ENCODE data around the gene STRBP.

The STRBP gene

DNA sequence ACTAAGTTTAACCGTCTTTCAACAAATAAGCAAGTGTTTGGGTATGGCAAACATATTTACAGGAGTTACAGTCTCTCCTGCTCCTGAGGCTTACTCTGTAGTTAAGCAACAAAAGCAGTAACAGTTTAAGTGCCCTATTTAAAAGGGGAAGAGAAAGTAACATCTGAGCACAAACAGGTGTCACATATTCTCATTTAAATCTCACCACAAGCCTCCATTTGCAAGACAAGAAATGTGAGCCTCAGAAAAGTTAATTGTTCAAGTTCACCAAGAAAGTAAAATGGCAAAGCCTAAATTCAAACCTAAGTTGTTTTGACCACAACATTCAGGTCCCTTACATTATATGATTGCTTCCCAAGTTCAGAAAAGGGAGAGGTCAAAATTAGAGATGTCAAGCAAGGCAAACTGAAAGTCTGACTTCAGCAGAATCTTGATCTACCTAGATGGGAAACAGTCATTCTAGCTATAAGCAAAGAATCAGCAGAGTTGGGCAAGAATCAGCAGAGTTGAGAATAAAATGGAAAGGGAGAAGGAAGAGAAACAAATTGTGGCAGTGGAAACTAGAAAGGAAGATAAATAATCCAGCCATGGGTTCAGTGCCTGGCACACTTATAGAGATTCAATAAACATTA is 93.4 kb downstream of the STRBP start:
- TF ChIP-seq ZFX (IDR thresholded peaks at IDR 0.05) = no peak
- TF ChIP-seq, protein P1, sequence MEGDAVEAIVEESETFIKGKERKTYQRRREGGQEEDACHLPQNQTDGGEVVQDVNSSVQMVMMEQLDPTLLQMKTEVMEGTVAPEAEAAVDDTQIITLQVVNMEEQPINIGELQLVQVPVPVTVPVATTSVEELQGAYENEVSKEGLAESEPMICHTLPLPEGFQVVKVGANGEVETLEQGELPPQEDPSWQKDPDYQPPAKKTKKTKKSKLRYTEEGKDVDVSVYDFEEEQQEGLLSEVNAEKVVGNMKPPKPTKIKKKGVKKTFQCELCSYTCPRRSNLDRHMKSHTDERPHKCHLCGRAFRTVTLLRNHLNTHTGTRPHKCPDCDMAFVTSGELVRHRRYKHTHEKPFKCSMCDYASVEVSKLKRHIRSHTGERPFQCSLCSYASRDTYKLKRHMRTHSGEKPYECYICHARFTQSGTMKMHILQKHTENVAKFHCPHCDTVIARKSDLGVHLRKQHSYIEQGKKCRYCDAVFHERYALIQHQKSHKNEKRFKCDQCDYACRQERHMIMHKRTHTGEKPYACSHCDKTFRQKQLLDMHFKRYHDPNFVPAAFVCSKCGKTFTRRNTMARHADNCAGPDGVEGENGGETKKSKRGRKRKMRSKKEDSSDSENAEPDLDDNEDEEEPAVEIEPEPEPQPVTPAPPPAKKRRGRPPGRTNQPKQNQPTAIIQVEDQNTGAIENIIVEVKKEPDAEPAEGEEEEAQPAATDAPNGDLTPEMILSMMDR (conservative IDR thresholded peaks at IDR 0.05) = no peak
- H3K27ac ChIP-seq = no peak overlapping the region

DNA sequence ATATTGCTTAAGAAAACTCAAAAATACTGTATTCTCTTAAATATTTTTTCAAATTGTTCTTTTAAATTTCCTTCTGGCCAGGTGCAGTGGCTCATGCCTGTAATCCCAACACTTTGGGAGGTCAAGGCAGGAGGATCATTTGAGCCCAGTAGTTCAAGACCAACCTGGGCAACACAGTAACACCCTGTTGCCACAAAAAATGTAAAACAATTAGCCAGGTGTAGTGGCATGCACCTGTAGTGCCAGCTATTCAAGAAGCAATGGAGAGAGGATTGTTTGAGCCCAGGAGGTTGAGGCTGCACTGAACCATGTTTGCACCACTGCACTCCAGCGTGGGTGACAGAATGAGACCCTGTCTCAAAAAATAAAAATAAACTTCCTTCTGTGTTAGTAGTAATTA is 94.3 kb downstream of the STRBP start:
- TF ChIP-seq ZFX (IDR thresholded peaks at IDR 0.05) = no peak
- TF ChIP-seq, protein P1 (conservative IDR thresholded peaks at IDR 0.05) = no peak
- H3K27ac ChIP-seq = no peak overlapping the region

DNA sequence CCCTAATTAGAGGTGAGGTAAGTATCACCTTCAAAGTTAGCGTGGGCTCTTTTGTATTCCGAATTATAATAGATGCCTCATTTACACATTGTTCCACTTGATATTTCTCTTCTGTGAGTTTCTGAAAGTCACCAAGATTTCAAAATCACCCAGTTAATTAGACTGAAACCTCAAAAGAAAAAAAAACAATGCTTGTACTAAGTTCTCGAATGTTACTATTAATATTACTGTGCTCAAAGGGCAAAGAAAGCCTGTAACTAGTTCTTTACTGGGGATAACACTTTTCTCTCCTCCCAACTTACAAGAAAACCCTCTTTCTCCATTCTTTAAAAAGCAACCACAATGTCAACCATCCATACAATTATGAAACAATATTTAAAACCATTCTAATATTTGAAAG is 98.5 kb downstream of the STRBP start:
- H3K27ac ChIP-seq = no peak overlapping the region
- TF ChIP-seq ZFX (IDR thresholded peaks at IDR 0.05) = no peak
- TF ChIP-seq, protein P1 (conservative IDR thresholded peaks at IDR 0.05) = no peak

- H3K27ac ChIP-seq = no peak overlapping the region
Measured at GRCh38 chr9:123168586-123168985, 99.8 kb downstream of the STRBP start.

GRCh38 chr9:123167474-123167873 is 100.9 kb downstream of the STRBP start:
- TF ChIP-seq, protein P1 (conservative IDR thresholded peaks at IDR 0.05) = no peak
- no peak for TF ChIP-seq ZFX (IDR thresholded peaks at IDR 0.05)

More at GRCh38 chr9:123168586-123168985, 99.8 kb downstream of the STRBP start:
- no peak for TF ChIP-seq ZFX (IDR thresholded peaks at IDR 0.05)

GRCh38 chr9:123165813-123166212 is 102.6 kb downstream of the STRBP start:
- H3K27ac ChIP-seq = no peak overlapping the region
- TF ChIP-seq, protein P1 (conservative IDR thresholded peaks at IDR 0.05) = no peak
- TF ChIP-seq ZFX (IDR thresholded peaks at IDR 0.05) = no peak

More at GRCh38 chr9:123167474-123167873, 100.9 kb downstream of the STRBP start:
- no peak overlapping the region for H3K27ac ChIP-seq

GRCh38 chr9:123164285-123164684 is 104.1 kb downstream of the STRBP start:
- H3K27ac ChIP-seq = no peak overlapping the region
- TF ChIP-seq, protein P1 (conservative IDR thresholded peaks at IDR 0.05) = no peak
- no peak for TF ChIP-seq ZFX (IDR thresholded peaks at IDR 0.05)

GRCh38 chr9:123162791-123163345 is 105.5 kb downstream of the STRBP start:
- TF ChIP-seq, protein P1 (conservative IDR thresholded peaks at IDR 0.05) = no peak
- TF ChIP-seq ZFX (IDR thresholded peaks at IDR 0.05) = no peak
- H3K27ac ChIP-seq = no peak overlapping the region
